Brain microvascular endothelial cell (primary cell): ENCODE data around the gene SLC18A2.

ENCODE experiments used
- DNase-seq: peaks from one replicate; pipeline ENCODE4 v3.0.0-alpha.2; 2020
- H3K27ac ChIP-seq: fragments of 250-450 bp; sonication (Bioruptor Pico); 2 replicates; pipeline ENCODE4 v1.5.1; 2020; ENCODE audit warnings: mild to moderate bottlenecking, moderate library complexity
- H3K27me3 ChIP-seq: fragments of 250-450 bp; sonication (Bioruptor Pico); replicated peaks from 2 replicates; pipeline ENCODE4 v1.5.1; 2020; ENCODE audit warnings: mild to moderate bottlenecking
- H3K36me3 ChIP-seq: fragments of 250-450 bp; sonication (Bioruptor Pico); replicated peaks from 2 replicates; pipeline ENCODE4 v1.5.1; 2020; ENCODE audit warnings: mild to moderate bottlenecking
- H3K4me3 ChIP-seq: 2 replicates; pipeline ENCODE4 v1.5.1; 2011; ENCODE audit warnings: low read depth, mild to moderate bottlenecking, control low read depth, low read length, moderate library complexity
- CTCF ChIP-seq: IDR thresholded peaks from 2 replicates; pipeline ENCODE4 v1.5.1; 2011; ENCODE audit warnings: low read depth, mild to moderate bottlenecking, moderate library complexity, low read length, control low read depth, inconsistent platforms; ENCODE audit errors: missing control alignments
- in situ Hi-C: cut with HindIII; loops from 2 replicates; pipeline ENCODE4 v1.10.0; 2017; ENCODE audit warnings: low sequenced_read_pairs, low pct_ligation_motif_present

Gene SLC18A2

GRCh38 chr10:117327262-117327661 is 86.3 kb downstream of the SLC18A2 start:
- no peak for TF ChIP-seq CTCF
- Histone ChIP-seq H3K4me3 (no peak overlapping the region), H3K27ac (no peak overlapping the region), H3K36me3 (no peaks in the 10 kb centered on the region), H3K27me3 (no peaks in the 10 kb centered on the region)
- in situ Hi-C loops, result no loop called here
- no peak for DNase-seq
